SHP77 (cell line): Measurements from ENCODE around the gene AGBL1.
A peak's percentile ranks its signal among the peaks of the same experiment; 100 is the strongest.
"Not testable (repeated sequence)": the region's sequence is repeated elsewhere in the genome, so short reads cannot be mapped to it uniquely, and the experiment has no call there.

ENCODE experiments used
- DNase-seq, 2 experiments: peaks; one replicate each; lab custom pipeline; 2025; lab: John Stamatoyannopoulos, UW

The AGBL1 gene

DNA sequence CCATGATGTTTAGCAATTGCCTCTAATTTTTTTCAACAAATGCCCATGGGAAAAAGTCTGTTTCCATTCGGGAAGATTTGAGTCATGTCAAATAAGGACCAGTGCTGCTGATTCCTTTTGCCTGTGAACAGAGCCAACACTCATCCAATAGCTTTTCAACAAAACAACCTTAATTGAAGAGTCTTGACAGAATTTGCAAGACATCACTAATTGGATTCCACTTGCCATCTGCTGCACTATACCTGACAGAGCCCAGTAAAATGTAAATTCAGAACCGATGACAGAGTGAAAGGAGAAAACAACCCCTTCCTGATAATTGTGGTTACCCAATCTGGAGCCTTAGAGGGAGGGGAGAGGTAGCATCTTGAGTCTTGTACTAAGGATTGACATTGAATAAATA, 426.7 kb downstream of the AGBL1 start:
- no peak for DNase-seq

DNA sequence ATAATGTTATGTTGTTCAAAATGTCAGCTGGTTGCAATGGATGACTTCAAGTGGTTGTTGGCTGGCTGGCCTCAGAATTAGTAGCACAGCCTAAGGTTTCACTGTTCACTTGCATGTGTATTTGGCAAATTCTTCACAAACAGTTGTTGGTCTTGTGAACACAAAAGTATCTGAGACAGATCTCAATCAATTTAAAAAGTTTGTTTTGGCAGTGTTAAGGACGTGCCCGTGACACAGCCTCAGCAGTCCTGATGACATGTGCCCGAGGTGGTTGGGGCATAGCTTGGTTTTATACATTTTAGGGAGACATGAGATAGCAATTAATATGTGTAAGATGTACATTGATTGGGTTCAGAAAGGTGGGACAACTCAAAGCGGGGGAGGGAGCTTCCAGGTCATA, 436.0 kb downstream of the AGBL1 start:
- DNase-seq: no peak

DNA sequence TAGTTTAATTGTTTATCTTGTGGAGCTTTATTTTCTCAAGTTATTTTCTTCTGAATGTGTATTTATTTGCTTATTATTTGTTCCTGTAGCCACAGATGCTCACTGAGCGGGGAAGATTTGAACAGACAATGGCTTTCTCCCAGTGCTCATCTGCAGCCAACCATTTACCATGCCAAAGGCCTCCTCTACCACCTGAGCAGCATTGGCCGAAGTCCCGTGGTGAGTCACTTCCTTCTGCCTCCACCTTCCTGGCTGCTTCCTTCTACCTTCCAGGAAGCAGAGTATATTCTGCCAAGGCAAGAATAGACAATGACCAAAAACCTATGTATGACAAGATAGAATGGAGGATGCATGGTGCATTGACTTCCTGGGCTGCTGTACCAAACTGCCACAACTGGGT, 443.1 kb downstream of the AGBL1 start:
- no peak for DNase-seq

DNA sequence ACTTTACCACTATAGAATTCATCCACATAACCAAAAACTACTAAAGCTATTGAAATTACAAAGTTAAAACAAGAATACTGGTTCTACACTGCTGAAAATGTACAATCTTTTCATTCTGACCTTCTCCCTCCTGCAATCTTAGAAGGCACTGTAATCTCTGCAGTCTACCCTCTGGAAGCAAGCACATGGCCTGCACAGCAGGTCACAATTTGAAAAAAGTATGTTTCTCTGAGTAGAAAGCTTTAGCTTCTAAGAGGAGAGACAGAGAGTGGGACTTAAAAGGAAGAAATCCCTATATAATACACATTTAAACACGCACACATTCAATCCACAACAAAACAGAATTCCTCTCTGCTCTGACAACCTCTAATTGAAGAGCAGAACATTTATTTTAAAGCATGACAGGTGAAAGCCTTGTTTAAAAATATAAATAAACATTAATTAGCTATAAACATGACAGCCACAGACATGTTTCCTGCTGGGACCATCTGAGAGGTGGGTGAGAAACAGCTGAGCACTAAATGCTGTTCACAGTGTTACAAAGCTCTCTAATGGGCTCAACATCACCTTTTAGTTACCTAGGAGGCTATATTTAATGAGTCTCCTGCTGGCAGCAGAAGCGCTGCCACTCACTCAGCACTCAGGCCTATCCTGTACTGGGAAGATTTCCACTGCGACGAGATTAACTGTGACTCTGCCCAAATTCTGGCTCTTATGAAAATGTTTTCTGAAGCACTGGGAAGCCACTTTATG, 447.4 kb downstream of the AGBL1 start:
- no peak for DNase-seq

DNA sequence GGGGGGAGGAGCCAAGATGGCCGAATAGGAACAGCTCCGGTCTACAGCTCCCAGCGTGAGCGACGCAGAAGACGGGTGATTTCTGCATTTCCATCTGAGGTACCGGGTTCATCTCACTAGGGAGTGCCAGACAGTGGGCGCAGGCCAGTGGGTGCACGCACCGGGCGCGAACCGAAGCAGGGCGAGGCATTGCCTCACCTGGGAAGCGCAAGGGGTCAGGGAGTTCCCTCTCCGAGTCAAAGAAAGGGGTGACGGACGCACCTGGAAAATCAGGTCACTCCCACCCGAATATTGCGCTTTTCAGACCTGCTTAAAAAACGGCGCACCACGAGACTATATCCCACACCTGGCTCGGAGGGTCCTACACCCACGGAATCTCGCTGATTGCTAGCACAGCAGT, 448.4 kb downstream of the AGBL1 start:
- DNase-seq: not testable (repeated sequence)

DNA sequence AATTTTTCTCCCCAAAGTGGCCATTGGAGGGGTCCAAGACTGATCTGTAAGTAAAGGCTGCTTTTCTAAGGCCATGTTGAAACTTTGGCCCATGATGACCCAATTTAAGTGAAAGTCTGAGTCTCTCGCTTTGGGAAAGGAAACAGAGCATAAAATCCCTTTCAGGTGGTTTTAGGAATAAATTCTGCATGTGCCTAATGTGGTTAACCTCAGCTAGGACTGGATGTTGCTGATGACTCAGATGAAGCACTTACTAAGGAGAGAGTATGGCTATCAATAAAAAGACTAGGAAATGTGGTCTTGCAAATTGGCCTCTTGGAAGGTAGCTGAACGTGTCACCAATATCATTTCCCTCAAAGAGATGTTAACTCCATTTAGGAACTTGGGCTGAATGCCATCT, 458.5 kb downstream of the AGBL1 start:
- DNase-seq: no peak

DNA sequence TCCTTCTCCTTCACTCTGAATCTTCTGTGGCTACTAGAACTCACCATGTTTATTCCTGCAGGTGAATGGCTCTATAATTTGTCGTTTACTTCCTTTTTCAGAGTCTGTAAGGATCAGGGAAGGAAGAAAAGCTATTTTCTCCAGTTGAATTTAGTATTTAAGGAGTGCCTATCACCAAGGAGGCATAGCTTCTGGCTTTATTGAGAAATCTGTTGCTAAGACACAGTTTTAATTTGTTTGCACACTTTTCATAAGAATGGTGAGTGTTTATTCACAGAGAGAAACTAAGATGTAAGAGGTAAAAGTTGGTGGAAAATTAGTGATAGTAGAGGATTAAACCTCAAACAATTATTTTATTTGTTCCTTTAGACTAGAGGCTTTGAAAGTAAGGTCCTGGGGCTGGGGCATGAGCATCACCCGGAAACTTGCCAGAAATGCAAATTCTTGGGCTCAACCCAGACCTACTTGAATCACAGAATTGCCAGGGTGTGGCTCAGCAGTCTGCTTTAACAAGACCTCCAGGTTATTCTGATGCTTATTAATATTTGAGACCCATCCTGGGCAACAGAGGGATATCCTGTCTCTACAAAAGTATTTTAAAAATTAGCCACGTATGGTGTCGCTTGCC, 461.3 kb downstream of the AGBL1 start:
- no peak for DNase-seq

DNA sequence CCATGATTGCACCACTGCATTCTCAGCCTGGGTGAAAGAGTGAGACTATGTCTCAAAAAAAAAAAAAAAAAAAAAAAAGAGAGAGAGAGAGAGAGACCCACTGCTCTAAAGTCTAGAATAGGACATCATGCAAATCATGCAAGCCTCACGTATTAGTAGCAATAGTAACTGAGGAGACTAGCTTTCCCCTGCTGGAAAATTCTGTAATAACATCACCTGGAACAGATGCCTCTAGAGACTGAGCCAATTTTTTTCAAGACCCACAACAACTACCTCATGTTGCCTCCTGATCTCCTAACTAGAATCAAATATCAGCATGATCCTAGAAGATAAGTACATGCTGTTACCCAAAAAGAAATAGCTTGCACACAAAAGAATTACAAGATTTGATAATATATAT, 461.9 kb downstream of the AGBL1 start:
- DNase-seq: no peak

DNA sequence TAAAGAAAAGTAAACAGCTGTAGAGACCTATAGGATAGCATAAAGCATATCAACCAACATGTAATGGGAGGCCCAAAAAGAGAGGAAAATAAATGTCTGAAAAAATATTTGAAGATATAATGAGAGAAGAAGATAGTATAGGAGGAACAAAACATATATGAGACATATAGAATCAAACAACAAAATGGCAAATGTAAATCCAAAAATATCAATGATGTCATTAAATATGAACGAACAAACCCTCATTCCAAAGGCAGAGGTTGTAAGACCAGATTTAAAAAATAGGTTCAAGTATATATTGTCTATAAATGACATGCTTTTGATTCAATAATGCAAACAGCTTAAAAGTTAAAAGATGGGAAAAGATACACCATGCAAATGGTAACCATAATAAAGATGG, 470.4 kb downstream of the AGBL1 start:
- no peak for DNase-seq

DNA sequence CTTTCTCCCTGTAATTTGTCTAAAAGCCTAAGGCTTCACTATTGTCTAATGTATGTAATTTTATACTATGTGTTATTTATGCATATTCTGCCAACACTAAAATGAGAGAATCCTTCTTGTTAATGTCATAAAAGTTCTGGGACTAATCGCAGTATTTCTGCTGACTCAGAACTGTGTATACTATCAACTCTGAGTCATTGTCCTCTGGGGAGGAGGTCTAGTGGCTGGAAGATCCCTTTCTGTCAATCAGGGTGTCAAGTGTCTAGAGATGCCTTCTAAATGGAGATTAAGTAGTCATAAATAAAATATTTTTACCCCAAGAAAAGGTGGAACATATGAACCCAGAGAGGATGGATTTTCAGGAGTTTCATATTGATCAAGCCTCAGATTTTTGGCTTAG, 473.4 kb downstream of the AGBL1 start:
- peak in 1 of 2 experiments; percentile 2 for DNase-seq

DNA sequence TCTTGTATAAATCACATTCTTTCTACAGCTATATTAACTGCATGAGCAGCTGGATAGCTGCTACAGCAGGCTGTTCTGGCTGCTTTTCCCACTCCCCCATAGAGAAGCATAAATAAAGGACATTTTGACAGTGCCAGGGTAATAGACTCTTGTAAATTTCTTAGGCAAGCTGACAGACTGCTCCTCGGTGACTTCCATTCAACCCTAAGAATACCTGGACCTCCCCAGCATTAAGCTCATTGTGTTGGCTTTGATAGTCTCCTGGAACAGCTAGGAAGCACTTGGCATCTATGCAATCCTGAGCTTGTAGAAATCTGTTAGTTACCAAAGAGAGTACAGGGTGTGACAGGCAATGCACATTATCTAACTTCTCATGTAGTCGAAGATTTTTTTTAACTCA, 475.4 kb downstream of the AGBL1 start:
- peak in 1 of 2 experiments; percentile 6 for DNase-seq

DNA sequence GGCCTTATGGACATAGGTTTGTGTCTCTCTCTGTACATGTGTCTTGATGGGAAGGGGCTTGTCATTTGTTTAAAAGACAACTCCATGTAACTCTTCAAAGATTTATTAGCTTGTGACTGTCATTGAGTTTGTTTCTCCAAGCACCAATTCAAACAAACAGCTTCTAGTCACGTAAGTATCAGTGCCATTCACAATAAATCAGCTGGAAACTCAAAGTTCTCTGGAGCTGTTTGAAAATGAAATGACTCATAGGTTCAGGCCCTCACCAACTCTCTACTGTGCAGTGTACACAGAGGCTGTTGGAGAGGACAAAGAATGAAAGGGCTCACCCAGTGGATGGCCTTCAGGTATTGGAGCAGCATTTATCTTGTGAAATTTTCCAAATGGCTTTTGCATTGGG, 476.3 kb downstream of the AGBL1 start:
- peak; percentile 92 to 93 for DNase-seq

DNA sequence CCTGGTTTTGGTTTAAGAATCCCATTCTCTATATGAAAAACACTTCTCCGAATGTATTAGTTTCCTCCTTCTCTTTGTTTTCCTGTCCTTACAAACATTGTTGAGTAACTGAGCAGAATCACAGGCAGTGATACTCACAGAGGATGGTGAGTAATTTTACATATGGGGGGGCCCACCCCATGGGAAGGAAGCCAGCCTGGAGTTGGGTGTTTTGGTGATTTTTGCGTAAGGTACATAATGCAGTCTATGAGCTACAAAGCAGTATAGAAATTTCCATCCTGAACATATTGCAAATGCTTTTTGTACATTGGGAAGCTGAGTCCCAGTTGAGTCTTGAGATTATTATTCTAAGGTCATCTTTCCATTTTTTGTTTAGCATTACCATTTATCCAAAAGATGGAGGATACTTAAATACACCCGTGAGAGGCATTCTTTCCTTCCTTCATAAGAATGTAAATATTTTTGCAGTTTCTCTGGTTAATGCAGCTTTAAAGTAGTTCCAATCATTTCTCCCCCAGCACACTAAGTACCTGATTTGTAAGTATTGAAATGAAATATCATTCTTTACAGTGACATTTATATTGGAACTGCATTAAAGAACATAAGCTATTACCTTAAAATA, 476.8 kb downstream of the AGBL1 start:
- DNase-seq: no peak

DNA sequence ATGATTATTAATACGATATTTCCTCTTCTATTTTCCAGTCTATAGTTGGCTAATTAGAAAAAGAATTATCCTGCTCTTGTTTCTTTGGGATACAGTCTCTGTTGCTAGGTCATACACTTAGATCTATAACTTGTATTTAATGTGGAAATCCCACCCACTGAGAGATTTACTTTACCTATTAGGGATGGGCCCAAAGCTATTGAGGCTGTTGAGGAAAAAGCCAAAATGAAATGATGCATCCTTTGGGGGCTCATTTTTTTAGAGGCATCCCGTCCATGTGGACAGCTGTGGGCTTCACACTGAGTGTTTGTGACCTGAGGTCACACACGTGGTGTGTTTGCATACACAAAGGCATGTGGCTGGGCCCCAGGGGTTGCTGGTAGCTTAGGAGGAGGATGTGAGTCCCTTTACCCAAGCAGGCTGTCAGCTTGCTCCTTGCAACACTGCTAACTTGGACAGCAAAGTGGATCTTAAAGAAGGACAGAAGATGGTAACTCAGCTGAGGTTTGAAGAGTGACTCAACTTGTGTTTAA, 477.4 kb downstream of the AGBL1 start:
- DNase-seq: no peak

DNA sequence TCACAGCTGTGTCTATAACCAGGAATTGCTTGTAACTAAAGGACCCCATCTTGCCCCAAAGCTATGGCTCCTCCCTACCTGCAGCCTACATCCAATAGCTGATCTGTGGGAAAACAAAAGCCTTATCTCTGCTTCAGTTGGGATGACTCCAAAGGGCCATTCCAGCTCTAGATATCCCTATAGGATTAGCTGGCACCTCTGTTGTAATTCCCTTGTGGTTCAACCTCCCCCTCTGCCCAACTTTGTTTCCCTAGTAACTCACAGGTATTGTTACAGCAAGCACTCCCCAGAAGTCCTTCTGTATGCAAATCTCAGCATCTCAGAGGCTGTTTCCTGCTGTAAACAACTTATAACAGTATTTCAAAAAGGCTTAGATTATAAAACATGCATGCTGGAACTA, 478.6 kb downstream of the AGBL1 start:
- DNase-seq: no peak

DNA sequence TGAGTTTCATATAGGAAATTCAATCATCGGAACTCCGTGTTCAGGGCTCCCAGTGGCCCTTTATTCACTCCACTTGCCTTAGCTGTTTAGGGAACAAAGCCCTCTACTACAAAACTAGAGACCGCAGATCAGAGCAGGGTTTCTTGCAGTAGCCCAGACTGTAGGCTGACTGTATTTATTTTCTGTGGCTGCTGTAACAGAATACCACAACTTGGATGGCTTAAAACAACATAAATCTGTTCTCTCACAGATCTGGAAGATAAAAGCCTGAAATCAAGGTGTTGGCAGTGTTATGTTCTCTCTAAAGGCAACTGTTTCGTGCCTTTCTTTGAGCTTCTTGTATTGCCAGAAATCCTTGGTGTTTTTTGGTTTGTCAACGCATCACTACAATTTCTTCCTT, 479.0 kb downstream of the AGBL1 start:
- DNase-seq: no peak

DNA sequence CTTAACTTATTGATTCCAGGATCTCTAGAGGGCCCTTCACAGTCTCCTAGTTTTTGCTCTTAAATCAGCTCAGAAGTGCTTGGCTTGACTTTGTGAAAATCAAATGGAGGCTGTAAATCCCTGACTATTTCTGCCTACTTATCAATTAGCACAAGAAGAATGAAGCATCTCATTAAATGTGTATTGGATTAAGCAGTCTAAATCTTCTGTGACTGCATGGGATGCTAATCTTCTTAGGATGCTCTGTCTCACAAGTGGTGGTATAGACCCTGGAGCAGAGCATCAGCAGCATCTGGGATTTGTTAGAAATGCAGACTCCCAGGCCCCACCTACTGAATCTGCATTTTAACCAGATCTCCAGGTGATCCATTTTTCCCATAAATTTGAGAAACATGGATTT, 488.7 kb downstream of the AGBL1 start:
- DNase-seq: no peak

DNA sequence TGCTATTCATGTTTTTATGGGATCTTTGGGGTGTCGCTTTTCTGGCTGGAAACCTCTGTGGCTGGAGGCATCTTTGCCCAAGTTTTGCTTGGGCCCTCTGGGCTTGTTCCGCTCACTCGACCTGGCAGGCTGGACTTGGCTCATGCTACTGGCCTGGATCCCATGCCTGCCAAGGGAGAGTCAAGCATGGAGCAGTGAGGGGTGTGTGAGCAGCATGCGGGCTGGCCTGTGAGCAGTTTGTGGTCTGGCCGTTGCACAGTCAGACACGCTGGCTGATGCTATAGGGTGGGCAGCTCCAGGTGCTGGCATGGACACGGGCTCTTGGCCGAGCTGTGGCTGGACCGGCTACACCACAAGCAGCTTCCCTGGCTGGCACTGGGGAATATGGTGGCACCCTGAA, 491.1 kb downstream of the AGBL1 start:
- no peak for DNase-seq

DNA sequence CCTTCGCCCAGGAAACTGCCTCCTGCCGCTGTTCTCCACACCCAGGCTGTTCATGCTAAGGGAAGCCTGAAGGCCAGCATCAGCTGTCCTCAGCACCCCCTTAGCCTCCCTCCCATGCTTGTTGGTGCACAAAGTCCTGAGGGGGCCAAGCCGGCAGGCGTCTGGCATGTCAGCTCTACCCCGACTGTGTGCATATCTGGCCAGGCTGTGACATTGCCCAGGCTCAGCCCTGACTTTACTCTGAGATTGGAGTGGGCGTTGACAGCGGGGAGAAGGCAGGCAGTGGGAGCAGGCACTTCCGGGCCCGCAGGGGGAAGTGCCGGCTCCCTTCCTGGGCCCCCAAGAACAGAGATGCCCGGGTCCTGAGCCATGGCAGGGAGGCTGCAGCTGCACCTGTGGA, 492.2 kb downstream of the AGBL1 start:
- no peak for DNase-seq

DNA sequence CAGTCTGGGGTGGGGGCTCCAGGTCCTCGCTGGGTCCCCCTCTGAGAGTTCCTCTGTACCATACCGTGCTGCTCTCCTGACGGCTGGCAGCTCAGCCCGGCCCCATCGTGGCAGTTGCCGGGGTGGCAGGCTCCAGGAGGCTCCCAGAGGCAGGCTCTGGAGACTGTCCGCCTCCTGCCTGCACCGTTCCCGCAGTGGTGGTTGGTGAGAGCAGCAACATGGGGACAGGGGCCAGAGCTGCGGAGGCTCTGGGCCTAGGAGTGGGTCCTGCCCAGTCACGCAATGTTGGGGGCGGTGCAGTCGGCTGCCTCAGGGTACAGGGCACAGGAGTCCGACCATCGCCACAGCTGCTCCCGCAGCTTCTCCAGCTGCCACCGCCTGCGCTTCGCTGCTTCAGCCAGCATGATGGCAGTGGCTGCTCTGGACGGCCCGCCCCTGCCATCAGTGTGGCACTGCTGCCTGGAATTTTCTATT, 492.7 kb downstream of the AGBL1 start:
- DNase-seq: peak; percentile 53 to 71

DNA sequence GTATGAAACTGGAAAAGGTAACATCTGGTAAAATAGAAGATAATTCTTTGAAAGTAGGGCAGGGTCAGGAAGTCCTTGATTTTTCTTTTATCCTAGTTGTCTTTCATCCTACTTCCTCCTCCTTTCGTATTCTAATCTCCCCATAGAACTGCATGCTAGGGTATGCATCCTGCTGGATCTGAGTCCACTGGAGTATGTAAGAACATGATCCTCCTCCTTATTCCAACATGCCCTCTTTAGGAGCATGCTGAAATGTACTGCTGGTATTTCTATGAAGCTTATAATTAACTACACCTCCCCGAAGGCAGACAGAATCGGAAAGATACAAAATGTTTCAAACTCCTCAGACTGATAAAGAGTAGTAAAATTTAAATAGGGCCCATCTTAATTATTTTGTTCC, 493.8 kb downstream of the AGBL1 start:
- DNase-seq: no peak

DNA sequence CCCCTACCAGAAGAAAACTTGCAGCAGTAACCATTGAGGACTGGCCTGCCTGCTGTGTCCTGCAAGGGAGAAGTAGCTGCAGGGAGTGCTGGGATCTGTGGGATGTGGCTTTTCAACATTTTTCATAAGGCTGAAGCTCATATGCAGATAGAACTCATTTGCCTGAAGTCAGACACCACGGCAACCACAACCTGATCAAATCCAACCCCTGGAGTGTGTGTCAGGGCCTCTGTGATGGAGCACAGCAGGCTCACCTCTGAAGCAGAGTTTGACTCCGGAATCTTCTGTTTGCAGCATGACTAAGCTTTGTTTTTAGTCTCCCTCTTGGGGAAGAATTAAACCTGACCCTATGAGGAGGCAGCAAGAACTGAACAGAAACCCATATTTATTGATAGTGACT, 508.7 kb downstream of the AGBL1 start:
- no peak for DNase-seq

DNA sequence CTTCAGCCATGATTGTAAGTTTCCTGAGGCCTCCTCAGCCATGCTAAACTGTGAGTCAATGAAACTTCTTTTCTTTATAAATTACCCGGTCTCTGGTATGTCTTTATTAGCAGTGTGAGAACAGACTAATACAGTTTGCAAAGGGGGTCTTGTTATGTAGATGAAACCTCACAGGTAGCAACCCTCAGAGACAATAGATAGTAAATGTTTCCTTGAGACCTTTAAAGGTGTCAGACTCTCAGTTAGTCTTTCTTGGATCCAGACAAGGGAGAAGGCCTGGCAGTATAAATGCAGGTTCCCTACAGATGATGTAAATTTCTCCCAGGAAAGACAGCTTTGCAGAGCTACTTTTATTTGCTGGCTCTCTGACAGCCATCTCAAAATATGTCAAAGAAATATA, 510.8 kb downstream of the AGBL1 start:
- no peak for DNase-seq
